ENCODE measurements around the gene SLC38A5.

The SLC38A5 gene

GRCh38 chrX:48491809-48492208, 21.7 kb upstream of the SLC38A5 start:
- DNase-seq (ENCODE audit: low read depth), result no peak

GRCh38 chrX:48490661-48491060, 20.6 kb upstream of the SLC38A5 start:
- DNase-seq (ENCODE audit: low read depth), result no peak

GRCh38 chrX:48489892-48490291, 19.8 kb upstream of the SLC38A5 start:
- DNase-seq (ENCODE audit: low read depth), result no peak

- DNase-seq (ENCODE audit: low read depth), result no peak
Observed at GRCh38 chrX:48489296-48489695, 19.2 kb upstream of the SLC38A5 start.

GRCh38 chrX:48488034-48488433, 18.0 kb upstream of the SLC38A5 start:
- DNase-seq (ENCODE audit: low read depth), result no peak

- DNase-seq (ENCODE audit: low read depth), result peak; percentile 91
Observed at GRCh38 chrX:48487362-48487798, 17.3 kb upstream of the SLC38A5 start.

- DNase-seq (ENCODE audit: low read depth), result no peak
Observed at GRCh38 chrX:48482526-48482925, 12.5 kb upstream of the SLC38A5 start.

- no peak for DNase-seq (ENCODE audit: low read depth)
Observed at GRCh38 chrX:48480583-48480982, 10.5 kb upstream of the SLC38A5 start.

GRCh38 chrX:48480142-48480541, 10.1 kb upstream of the SLC38A5 start:
- DNase-seq (ENCODE audit: low read depth), result no peak

- no peak for DNase-seq (ENCODE audit: low read depth)
Observed at GRCh38 chrX:48478806-48479205, 8.7 kb upstream of the SLC38A5 start.

- DNase-seq (ENCODE audit: low read depth), result no peak
Observed at GRCh38 chrX:48477960-48478755, 8.1 kb upstream of the SLC38A5 start.

- no peak for DNase-seq (ENCODE audit: low read depth)
Observed at GRCh38 chrX:48476919-48477318, 6.9 kb upstream of the SLC38A5 start.

GRCh38 chrX:48475774-48476577, 5.9 kb upstream of the SLC38A5 start, which contains the start of gene FTSJ1:
Gene FTSJ1, plus strand, starts transcription at chrX:48476199. Its CDS starts 1,849 bp downstream, at chrX:48478048.
- peak; percentile 82 for DNase-seq (ENCODE audit: low read depth)

GRCh38 chrX:48475296-48475695, 5.2 kb upstream of the SLC38A5 start:
- no peak for DNase-seq (ENCODE audit: low read depth)

GRCh38 chrX:48474581-48474980, 4.5 kb upstream of the SLC38A5 start:
- DNase-seq (ENCODE audit: low read depth), result no peak

GRCh38 chrX:48474127-48474526, 4.1 kb upstream of the SLC38A5 start:
- DNase-seq (ENCODE audit: low read depth), result no peak

- no peak for DNase-seq (ENCODE audit: low read depth)
Observed at GRCh38 chrX:48473704-48473990, 3.6 kb upstream of the SLC38A5 start.

- DNase-seq (ENCODE audit: low read depth), result no peak
Observed at GRCh38 chrX:48472851-48473703, 3.0 kb upstream of the SLC38A5 start.

GRCh38 chrX:48472225-48472624, 2.2 kb upstream of the SLC38A5 start:
- no peak for DNase-seq (ENCODE audit: low read depth)

GRCh38 chrX:48471504-48471903, 1.4 kb upstream of the SLC38A5 start:
- no peak for DNase-seq (ENCODE audit: low read depth)

GRCh38 chrX:48470833-48471118, 716 bp upstream of the SLC38A5 start:
- DNase-seq (ENCODE audit: low read depth), result no peak

Measured in GM04504 (cell line).